PFSK-1 (cell line): Measurements from ENCODE around the gene OSBPL2.

Experiments used
- POLR2AphosphoS5 ChIP-seq: IDR thresholded peaks from 2 replicates; pipeline ENCODE4 v1.6.1; 2012; ENCODE audit warnings: low read depth, mild to moderate bottlenecking, control low read depth, low read length, moderate library complexity
- REST ChIP-seq, 2 experiments: IDR thresholded peaks; 2 replicates each; pipeline versions ENCODE4 v1.6.1 to v1.8.0; 2011 to 2012; ENCODE audit warnings: low read depth in 2 of 2, low read length in 2 of 2, control low read depth in 1 of 2, inconsistent platforms in 1 of 2, mild to moderate bottlenecking in 1 of 2, moderate library complexity in 1 of 2; ENCODE audit not compliant: insufficient read depth in 1 of 2
- SIN3A ChIP-seq: IDR thresholded peaks from 2 replicates; pipeline ENCODE4 v1.6.1; 2012; ENCODE audit warnings: mild to moderate bottlenecking, low read length, moderate library complexity, borderline replicate concordance; ENCODE audit not compliant: insufficient read depth

- TF ChIP-seq SIN3A (no peak), POLR2AphosphoS5 (no peak), REST (IDR thresholded peaks at IDR 0.05; ENCODE audit: insufficient read depth in 1 of 2, low read depth in 2 of 2, low read length in 2 of 2) (no peak)
Observed at GRCh38 chr20:62296724-62297448, 58.6 kb downstream of the OSBPL2 start.
